Liver (tissue), 9 donors: ENCODE results near the gene HIPK2. TPM values are rescaled to one million over a fixed set of nuclear protein-coding genes. Genes with fewer than 3 reads are reported as not detected.

Experiments
- DNase-seq: peaks from one replicate; pipeline ENCODE4 v3.0.0-alpha.2; 2017; ENCODE audit warnings: low spot score
- H3K27ac ChIP-seq, 2 donors: one replicate each; pipeline ENCODE4 v1.7.0; 2013; ENCODE audit warnings: inconsistent platforms in 2 of 2, low read length in 2 of 2, control low read depth in 1 of 2, low read depth in 1 of 2, mild to moderate bottlenecking in 1 of 2
- H3K27me3 ChIP-seq, 4 donors: one replicate each; pipeline versions ENCODE4 v1.6.1 to v1.7.0; 2013; ENCODE audit warnings: low read length in 3 of 4, inconsistent platforms in 1 of 4, mild to moderate bottlenecking in 1 of 4, moderate library complexity in 1 of 4; ENCODE audit not compliant: control insufficient read depth in 4 of 4, insufficient read depth in 4 of 4
- H3K36me3 ChIP-seq, 4 donors: one replicate each; pipeline versions ENCODE4 v1.6.1 to v1.7.0; 2013; ENCODE audit warnings: low read length in 3 of 4, mild to moderate bottlenecking in 3 of 4, low read depth in 1 of 4, moderate library complexity in 1 of 4; ENCODE audit not compliant: control insufficient read depth in 4 of 4, insufficient read depth in 3 of 4
- H3K4me1 ChIP-seq, 4 donors: one replicate each; pipeline versions ENCODE4 v1.6.1 to v1.7.0; 2013; ENCODE audit warnings: low read length in 3 of 4, mild to moderate bottlenecking in 3 of 4, moderate library complexity in 1 of 4; ENCODE audit not compliant: control insufficient read depth in 4 of 4, insufficient read depth in 4 of 4
- H3K4me3 ChIP-seq, 3 donors: one replicate each; pipeline versions ENCODE4 v1.6.1 to v1.7.0; 2013; ENCODE audit warnings: low read length in 3 of 3, control low read depth in 1 of 3, low read depth in 1 of 3, mild to moderate bottlenecking in 1 of 3
- H3K9ac ChIP-seq, 2 donors: one replicate each; pipeline ENCODE4 v1.7.0; 2013; ENCODE audit warnings: low read length in 2 of 2, mild to moderate bottlenecking in 2 of 2, moderate library complexity in 2 of 2, control low read depth in 1 of 2, low read depth in 1 of 2
- H3K9me3 ChIP-seq, 4 donors: one replicate each; pipeline versions ENCODE4 v1.6.1 to v1.7.0; 2013; ENCODE audit warnings: low read length in 3 of 4; ENCODE audit not compliant: control insufficient read depth in 4 of 4
- EGR1 ChIP-seq, 2 donors: IDR thresholded peaks; 2 replicates each; pipeline ENCODE4 v1.6.1; 2016 to 2018; ENCODE audit warnings: antibody characterized with exemption in 2 of 2, low read depth in 2 of 2
- FOXA1 ChIP-seq: IDR thresholded peaks from 2 replicates; pipeline ENCODE4 v1.6.1; 2016; ENCODE audit warnings: antibody characterized with exemption
- FOXA2 ChIP-seq: IDR thresholded peaks from 2 replicates; pipeline ENCODE4 v1.6.1; 2016; ENCODE audit warnings: antibody characterized with exemption
- GABPA ChIP-seq, 2 donors: IDR thresholded peaks in 1 of 2; conservative IDR thresholded peaks in 1 of 2; 2 replicates each; pipeline ENCODE4 v1.6.1; 2016; ENCODE audit warnings: antibody characterized with exemption in 2 of 2, mild to moderate bottlenecking in 1 of 2, moderate library complexity in 1 of 2
- HNF4A ChIP-seq, 2 donors: conservative IDR thresholded peaks; 2 replicates each; pipeline ENCODE4 v1.6.1; 2016; ENCODE audit warnings: antibody characterized with exemption in 2 of 2, mild to moderate bottlenecking in 2 of 2
- HNF4G ChIP-seq: IDR thresholded peaks from 2 replicates; pipeline ENCODE4 v1.6.1; 2016; ENCODE audit warnings: antibody characterized with exemption
- JUND ChIP-seq, 2 donors: IDR thresholded peaks; 2 replicates each; pipeline ENCODE4 v1.6.1; 2016; ENCODE audit warnings: antibody characterized with exemption in 2 of 2
- NR2F2 ChIP-seq: IDR thresholded peaks from 2 replicates; pipeline ENCODE4 v1.6.1; 2016; ENCODE audit warnings: antibody characterized with exemption
- RAD21 ChIP-seq, 2 donors: IDR thresholded peaks; 2 replicates each; pipeline ENCODE4 v1.6.1; 2016; ENCODE audit warnings: antibody characterized with exemption in 2 of 2, mild to moderate bottlenecking in 2 of 2
- RXRA ChIP-seq, 2 donors: IDR thresholded peaks; 2 replicates each; pipeline ENCODE4 v1.6.1; 2017 to 2018; ENCODE audit warnings: antibody characterized with exemption in 2 of 2, mild to moderate bottlenecking in 1 of 2
- SP1 ChIP-seq: IDR thresholded peaks from 2 replicates; pipeline ENCODE4 v1.6.1; 2018; ENCODE audit warnings: antibody characterized with exemption, mild to moderate bottlenecking
- TAF1 ChIP-seq: conservative IDR thresholded peaks from 2 replicates; pipeline ENCODE4 v1.6.1; 2016; ENCODE audit warnings: antibody characterized with exemption, mild to moderate bottlenecking
- YY1 ChIP-seq: IDR thresholded peaks from 2 replicates; pipeline ENCODE4 v1.6.1; 2016; ENCODE audit warnings: antibody characterized with exemption, mild to moderate bottlenecking
- WGBS: extraction: QIAGEN DNeasy Blood & Tissue Kit; methylation state at CpG from one replicate; pipeline ENCODE4 v1.1.7; 2013; 5-methylcytosine and 5-hydroxymethylcytosine counted together
- polyA plus RNA-seq, 2 donors: library from polyadenylated mRNA; stranded (reverse) in 1 of 2; unstranded in 1 of 2; fragments of 200-250 nt in 1 of 2; fragments of >200 nt in 1 of 2; fragmentation: Nextera tagmentation in 1 of 2; extraction: Ambion mirVana in 1 of 2; gene quantifications; one replicate each; pipeline versions ENCODE4 v1.2.1 to v1.2.3, GENCODE V29; 2013 to 2015
- total RNA-seq, 2 donors: library from RNA; depleted of rRNA; stranded (reverse); fragments of >200 nt; gene quantifications; one replicate each; pipeline ENCODE4 v1.2.3, GENCODE V29; 2014
- TF ChIP-seq, protein P1 (sequence below): IDR thresholded peaks from 2 replicates; pipeline ENCODE4 v1.6.1; 2016; ENCODE audit warnings: antibody characterized with exemption
- TF ChIP-seq, protein P2 (sequence below): IDR thresholded peaks from 2 replicates; pipeline ENCODE4 v1.6.1; 2016; ENCODE audit warnings: antibody characterized with exemption, mild to moderate bottlenecking
- TF ChIP-seq, protein P3 (sequence below): IDR thresholded peaks from 2 replicates; pipeline ENCODE4 v1.6.1; 2016; ENCODE audit warnings: antibody characterized with exemption
- TF ChIP-seq, protein P4 (sequence below): IDR thresholded peaks from 2 replicates; pipeline ENCODE4 v1.6.1; 2016; ENCODE audit warnings: antibody characterized with exemption
- TF ChIP-seq, protein P5 (sequence below): fragments of 150-350 bp; IDR thresholded peaks from 2 replicates; pipeline ENCODE4 v1.5.1; 2017; ENCODE audit warnings: improper control_type of control experiment, low read depth, low read length; ENCODE audit not compliant: missing input control
- donor health status: healthy.
- donor health status: healthy.
- donor health status: healthy.
- donor health status: healthy.
- donor health status: healthy.

The HIPK2 gene
- total and polyA plus RNA-seq, 4 donors = 13.1 to 48.8 (median 16.6) TPM

DNA sequence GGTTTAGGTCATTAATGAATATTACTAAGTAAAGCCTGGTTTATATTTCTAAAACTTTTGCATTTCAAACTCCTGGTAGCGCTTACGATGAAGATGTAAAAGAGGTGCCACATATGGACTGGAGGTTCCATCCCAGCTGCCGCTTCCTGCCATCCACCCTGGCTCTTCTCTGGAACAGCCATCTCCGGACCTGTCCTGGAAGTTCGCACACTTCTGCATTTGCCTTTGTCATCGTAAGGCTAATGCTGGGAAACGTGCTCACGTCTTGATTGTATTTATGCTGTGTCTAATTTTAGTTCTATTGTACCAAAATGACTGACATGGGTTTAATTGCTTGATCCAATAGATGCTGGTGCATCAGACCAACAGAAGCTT is 103.1 kb downstream of the HIPK2 start:
- WGBS = 40% methylated on average over 8 of the region's 8 CpGs
- H3K9me3 ChIP-seq = no peaks in the 10 kb centered on the region
- no peak overlapping the region for H3K4me3 ChIP-seq
- H3K9ac ChIP-seq = no peak overlapping the region
- no peaks in the 10 kb centered on the region for H3K36me3 ChIP-seq
- H3K27ac ChIP-seq = peak overlapping the region; percentile 61 to 75
- TF ChIP-seq HNF4A (conservative IDR thresholded peaks at IDR 0.05) (no peak), YY1 (no peak), FOXA2 (no peak), EGR1 (IDR thresholded peaks at IDR 0.05; ENCODE audit: low read depth in 2 of 2) (no peak), JUND (IDR thresholded peaks at IDR 0.05) (no peak), HNF4G (no peak), TAF1 (no peak), RXRA (IDR thresholded peaks at IDR 0.05) (no peak), NR2F2 (no peak), FOXA1 (no peak), GABPA (IDR thresholded peaks at IDR 0.05 in 1 of 2, conservative IDR thresholded peaks at IDR 0.05 in 1 of 2) (no peak), RAD21 (IDR thresholded peaks at IDR 0.05) (no peak), SP1 (no peak)
- TF ChIP-seq, protein P1, sequence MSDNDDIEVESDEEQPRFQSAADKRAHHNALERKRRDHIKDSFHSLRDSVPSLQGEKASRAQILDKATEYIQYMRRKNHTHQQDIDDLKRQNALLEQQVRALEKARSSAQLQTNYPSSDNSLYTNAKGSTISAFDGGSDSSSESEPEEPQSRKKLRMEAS = no peak
- TF ChIP-seq, protein P2, sequence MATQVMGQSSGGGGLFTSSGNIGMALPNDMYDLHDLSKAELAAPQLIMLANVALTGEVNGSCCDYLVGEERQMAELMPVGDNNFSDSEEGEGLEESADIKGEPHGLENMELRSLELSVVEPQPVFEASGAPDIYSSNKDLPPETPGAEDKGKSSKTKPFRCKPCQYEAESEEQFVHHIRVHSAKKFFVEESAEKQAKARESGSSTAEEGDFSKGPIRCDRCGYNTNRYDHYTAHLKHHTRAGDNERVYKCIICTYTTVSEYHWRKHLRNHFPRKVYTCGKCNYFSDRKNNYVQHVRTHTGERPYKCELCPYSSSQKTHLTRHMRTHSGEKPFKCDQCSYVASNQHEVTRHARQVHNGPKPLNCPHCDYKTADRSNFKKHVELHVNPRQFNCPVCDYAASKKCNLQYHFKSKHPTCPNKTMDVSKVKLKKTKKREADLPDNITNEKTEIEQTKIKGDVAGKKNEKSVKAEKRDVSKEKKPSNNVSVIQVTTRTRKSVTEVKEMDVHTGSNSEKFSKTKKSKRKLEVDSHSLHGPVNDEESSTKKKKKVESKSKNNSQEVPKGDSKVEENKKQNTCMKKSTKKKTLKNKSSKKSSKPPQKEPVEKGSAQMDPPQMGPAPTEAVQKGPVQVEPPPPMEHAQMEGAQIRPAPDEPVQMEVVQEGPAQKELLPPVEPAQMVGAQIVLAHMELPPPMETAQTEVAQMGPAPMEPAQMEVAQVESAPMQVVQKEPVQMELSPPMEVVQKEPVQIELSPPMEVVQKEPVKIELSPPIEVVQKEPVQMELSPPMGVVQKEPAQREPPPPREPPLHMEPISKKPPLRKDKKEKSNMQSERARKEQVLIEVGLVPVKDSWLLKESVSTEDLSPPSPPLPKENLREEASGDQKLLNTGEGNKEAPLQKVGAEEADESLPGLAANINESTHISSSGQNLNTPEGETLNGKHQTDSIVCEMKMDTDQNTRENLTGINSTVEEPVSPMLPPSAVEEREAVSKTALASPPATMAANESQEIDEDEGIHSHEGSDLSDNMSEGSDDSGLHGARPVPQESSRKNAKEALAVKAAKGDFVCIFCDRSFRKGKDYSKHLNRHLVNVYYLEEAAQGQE = no peak
- TF ChIP-seq, protein P3, sequence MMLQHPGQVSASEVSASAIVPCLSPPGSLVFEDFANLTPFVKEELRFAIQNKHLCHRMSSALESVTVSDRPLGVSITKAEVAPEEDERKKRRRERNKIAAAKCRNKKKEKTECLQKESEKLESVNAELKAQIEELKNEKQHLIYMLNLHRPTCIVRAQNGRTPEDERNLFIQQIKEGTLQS = no peak
- TF ChIP-seq, protein P4, sequence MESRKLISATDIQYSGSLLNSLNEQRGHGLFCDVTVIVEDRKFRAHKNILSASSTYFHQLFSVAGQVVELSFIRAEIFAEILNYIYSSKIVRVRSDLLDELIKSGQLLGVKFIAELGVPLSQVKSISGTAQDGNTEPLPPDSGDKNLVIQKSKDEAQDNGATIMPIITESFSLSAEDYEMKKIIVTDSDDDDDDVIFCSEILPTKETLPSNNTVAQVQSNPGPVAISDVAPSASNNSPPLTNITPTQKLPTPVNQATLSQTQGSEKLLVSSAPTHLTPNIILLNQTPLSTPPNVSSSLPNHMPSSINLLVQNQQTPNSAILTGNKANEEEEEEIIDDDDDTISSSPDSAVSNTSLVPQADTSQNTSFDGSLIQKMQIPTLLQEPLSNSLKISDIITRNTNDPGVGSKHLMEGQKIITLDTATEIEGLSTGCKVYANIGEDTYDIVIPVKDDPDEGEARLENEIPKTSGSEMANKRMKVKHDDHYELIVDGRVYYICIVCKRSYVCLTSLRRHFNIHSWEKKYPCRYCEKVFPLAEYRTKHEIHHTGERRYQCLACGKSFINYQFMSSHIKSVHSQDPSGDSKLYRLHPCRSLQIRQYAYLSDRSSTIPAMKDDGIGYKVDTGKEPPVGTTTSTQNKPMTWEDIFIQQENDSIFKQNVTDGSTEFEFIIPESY = no peak
- H3K27me3 ChIP-seq = no peaks in the 10 kb centered on the region
- DNase-seq = no peak
- H3K4me1 ChIP-seq = peaks cover 16 to 47% (median 41%) of the 10 kb centered on the region in 4 donors

DNA sequence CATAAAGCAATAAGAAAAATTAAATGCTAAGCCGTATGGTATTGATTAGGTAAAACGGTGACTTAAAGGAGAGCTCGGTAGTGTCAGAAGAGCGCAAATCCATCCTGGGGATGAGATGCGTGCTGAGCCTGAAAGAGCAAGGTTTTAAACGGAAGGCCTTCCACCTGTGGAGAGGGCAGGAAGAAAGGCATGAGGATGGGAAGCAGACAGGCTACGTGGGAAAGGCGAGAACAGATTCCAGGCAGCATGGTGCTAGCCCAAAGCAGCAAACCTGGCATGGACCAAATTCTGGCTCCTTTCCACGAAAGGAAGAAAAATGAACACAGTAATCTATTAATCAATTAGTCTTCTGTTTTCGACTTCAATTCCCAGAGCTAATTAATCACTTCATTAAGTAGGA is 103.5 kb downstream of the HIPK2 start:
- TF ChIP-seq SP1 (no peak), HNF4A (conservative IDR thresholded peaks at IDR 0.05) (no peak), FOXA2 (no peak), FOXA1 (no peak), HNF4G (no peak), RXRA (IDR thresholded peaks at IDR 0.05) (no peak), RAD21 (IDR thresholded peaks at IDR 0.05) (no peak), YY1 (no peak), JUND (IDR thresholded peaks at IDR 0.05) (no peak), NR2F2 (no peak)
- TF ChIP-seq, protein P5, sequence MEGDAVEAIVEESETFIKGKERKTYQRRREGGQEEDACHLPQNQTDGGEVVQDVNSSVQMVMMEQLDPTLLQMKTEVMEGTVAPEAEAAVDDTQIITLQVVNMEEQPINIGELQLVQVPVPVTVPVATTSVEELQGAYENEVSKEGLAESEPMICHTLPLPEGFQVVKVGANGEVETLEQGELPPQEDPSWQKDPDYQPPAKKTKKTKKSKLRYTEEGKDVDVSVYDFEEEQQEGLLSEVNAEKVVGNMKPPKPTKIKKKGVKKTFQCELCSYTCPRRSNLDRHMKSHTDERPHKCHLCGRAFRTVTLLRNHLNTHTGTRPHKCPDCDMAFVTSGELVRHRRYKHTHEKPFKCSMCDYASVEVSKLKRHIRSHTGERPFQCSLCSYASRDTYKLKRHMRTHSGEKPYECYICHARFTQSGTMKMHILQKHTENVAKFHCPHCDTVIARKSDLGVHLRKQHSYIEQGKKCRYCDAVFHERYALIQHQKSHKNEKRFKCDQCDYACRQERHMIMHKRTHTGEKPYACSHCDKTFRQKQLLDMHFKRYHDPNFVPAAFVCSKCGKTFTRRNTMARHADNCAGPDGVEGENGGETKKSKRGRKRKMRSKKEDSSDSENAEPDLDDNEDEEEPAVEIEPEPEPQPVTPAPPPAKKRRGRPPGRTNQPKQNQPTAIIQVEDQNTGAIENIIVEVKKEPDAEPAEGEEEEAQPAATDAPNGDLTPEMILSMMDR = no peak
- TF ChIP-seq, protein P3 = no peak
- TF ChIP-seq, protein P4 = no peak
- TF ChIP-seq, protein P1 = no peak
- Histone ChIP-seq H3K27me3 (no peaks in the 10 kb centered on the region), H3K4me3 (no peak overlapping the region), H3K9me3 (no peaks in the 10 kb centered on the region), H3K4me1 (peaks cover 16 to 43% (median 37%) of the 10 kb centered on the region in 4 donors), H3K9ac (no peak overlapping the region), H3K27ac (peak overlapping the region; percentile 61 to 75), H3K36me3 (no peaks in the 10 kb centered on the region)
- 72% methylated on average over 10 of the region's 10 CpGs for WGBS
- DNase-seq = no peak
